ENCODE results near the gene INF2.

DNA sequence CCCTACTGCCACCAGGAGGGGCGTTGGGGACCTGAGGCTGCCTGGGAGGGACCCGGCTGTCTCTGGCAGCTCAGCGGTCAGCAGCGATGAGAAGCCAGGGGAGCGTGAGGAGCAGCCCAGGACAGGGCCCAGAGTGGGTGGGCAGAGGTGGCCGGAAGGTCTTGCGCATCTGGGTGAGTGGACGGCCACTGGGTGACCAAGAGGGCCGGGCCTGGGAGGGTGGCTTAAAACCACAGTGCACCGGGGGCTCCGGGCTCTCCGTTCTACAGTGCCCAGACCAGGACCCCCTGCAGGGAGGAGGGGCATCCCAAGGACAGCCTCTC lies 10.0 kb downstream of the INF2 start:
- TF ChIP-seq TCF4 (CRISPR knock-in tag; IDR thresholded peaks at IDR 0.05; ENCODE audit: borderline replicate concordance) (no peak), PATZ1 (CRISPR knock-in tag; IDR thresholded peaks at IDR 0.05; ENCODE audit: borderline replicate concordance) (no peak), RARB (CRISPR knock-in tag; IDR thresholded peaks at IDR 0.05) (no peak), CREB5 (CRISPR knock-in tag; IDR thresholded peaks at IDR 0.05; ENCODE audit: low read depth) (no peak)

All from SK-N-SH treated with all-trans-retinoic acid at 6 μM for 48 hours (cell line).